HuH-7 (cell line): ENCODE results near the gene STRIT1.
"Not testable (repeated sequence)": the region's sequence is repeated elsewhere in the genome, so short reads cannot be mapped to it uniquely, and the experiment has no call there.

ENCODE experiments used
- DNase-seq: peaks from one replicate; pipeline ENCODE4 v3.0.0; 2011; ENCODE audit warnings: low spot score

Gene STRIT1

GRCh38 chr3:155313300-155313699 lies 19.8 kb upstream of the STRIT1 start:
- no peak for DNase-seq

- DNase-seq: no peak
Measured at GRCh38 chr3:155312781-155313180, 19.3 kb upstream of the STRIT1 start.

- DNase-seq: no peak
Measured at GRCh38 chr3:155309581-155309980, 16.1 kb upstream of the STRIT1 start.

GRCh38 chr3:155308831-155309230 lies 15.3 kb upstream of the STRIT1 start:
- no peak for DNase-seq

- DNase-seq: no peak
Measured at GRCh38 chr3:155307183-155307582, 13.7 kb upstream of the STRIT1 start.

GRCh38 chr3:155304394-155304793 lies 10.9 kb upstream of the STRIT1 start:
- DNase-seq: no peak

- peak; percentile 12 for DNase-seq
Measured at GRCh38 chr3:155303540-155304097, 10.1 kb upstream of the STRIT1 start.

- no peak for DNase-seq
Measured at GRCh38 chr3:155302891-155303290, 9.4 kb upstream of the STRIT1 start.

- DNase-seq: no peak
Measured at GRCh38 chr3:155302481-155302880, 9.0 kb upstream of the STRIT1 start.

GRCh38 chr3:155297100-155297499 lies 3.6 kb upstream of the STRIT1 start:
- DNase-seq: no peak

GRCh38 chr3:155296413-155296812 lies 2.9 kb upstream of the STRIT1 start:
- DNase-seq: no peak

GRCh38 chr3:155292693-155293092 lies 790 bp downstream of the STRIT1 start:
- DNase-seq: no peak

- DNase-seq: no peak
Measured at GRCh38 chr3:155292133-155292532, 1.4 kb downstream of the STRIT1 start.

- DNase-seq: no peak
Measured at GRCh38 chr3:155286736-155287135, 6.7 kb downstream of the STRIT1 start.

- no peak for DNase-seq
Measured at GRCh38 chr3:155285936-155286335, 7.5 kb downstream of the STRIT1 start.

- no peak for DNase-seq
Measured at GRCh38 chr3:155283092-155284056, 10.1 kb downstream of the STRIT1 start.

- DNase-seq: no peak
Measured at GRCh38 chr3:155282385-155283091, 10.9 kb downstream of the STRIT1 start.

- DNase-seq: no peak
Measured at GRCh38 chr3:155281912-155282311, 11.6 kb downstream of the STRIT1 start.

GRCh38 chr3:155276089-155276488 lies 17.4 kb downstream of the STRIT1 start:
- not testable (repeated sequence) for DNase-seq

- not testable (repeated sequence) for DNase-seq
Measured at GRCh38 chr3:155275159-155275754, 18.2 kb downstream of the STRIT1 start.

GRCh38 chr3:155274435-155274834 lies 19.0 kb downstream of the STRIT1 start:
- not testable (repeated sequence) for DNase-seq

- no peak for DNase-seq
Measured at GRCh38 chr3:155271343-155271613, 22.2 kb downstream of the STRIT1 start.
